Coronary artery (tissue), 2 donors: Measurements from ENCODE around the gene OAS2.

Source experiments
- DNase-seq: peaks from one replicate; pipeline ENCODE4 v3.0.0-alpha.2; 2017; ENCODE audit warnings: low spot score
- H3K27ac ChIP-seq, 2 donors: fragments of 200-600 bp; sonication (generic); one replicate each; pipeline ENCODE4 v1.5.1; 2016 to 2019
- H3K4me3 ChIP-seq: fragments of 200-600 bp; sonication (generic); 2 replicates; pipeline ENCODE4 v1.5.1; 2016; ENCODE audit warnings: mild to moderate bottlenecking, moderate library complexity
- CTCF ChIP-seq: fragments of 200-600 bp; sonication (generic); IDR thresholded peaks from one replicate; pipeline ENCODE4 v1.5.1; 2019; ENCODE audit warnings: antibody characterized with exemption

Gene OAS2

DNA sequence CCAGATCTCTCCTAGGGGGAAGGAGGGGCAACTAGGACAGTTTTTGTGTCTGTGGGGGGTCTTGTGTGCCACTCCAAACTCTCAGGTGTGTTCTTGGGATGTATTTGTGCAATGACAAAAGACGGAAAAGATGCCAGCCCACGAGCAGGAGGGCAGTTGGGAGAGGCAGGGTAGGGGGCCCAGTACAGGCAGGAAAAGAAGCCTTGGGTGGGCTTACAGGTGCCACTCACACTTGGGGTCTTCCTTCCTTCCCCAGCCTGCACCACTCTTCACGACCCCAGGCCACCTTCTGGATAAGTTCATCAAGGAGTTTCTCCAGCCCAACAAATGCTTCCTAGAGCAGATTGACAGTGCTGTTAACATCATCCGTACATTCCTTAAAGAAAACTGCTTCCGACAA lies 24.4 kb downstream of the OAS2 start:
- Histone ChIP-seq H3K4me3 (no peak overlapping the region), H3K27ac (no peak overlapping the region)
- no peak for TF ChIP-seq CTCF
- DNase-seq = no peak

- no peak overlapping the region for H3K4me3 ChIP-seq
- TF ChIP-seq CTCF = no peak
- no peak for DNase-seq
- no peak overlapping the region for H3K27ac ChIP-seq
Measured at GRCh38 chr12:113003636-113004035, 25.3 kb downstream of the OAS2 start.

- Histone ChIP-seq H3K4me3 (no peak overlapping the region), H3K27ac (no peak overlapping the region)
- DNase-seq = peak; percentile 2
- no peak for TF ChIP-seq CTCF
Measured at GRCh38 chr12:113005762-113006161, 27.4 kb downstream of the OAS2 start.

GRCh38 chr12:113006206-113006605 lies 27.9 kb downstream of the OAS2 start:
- Histone ChIP-seq H3K4me3 (no peak overlapping the region), H3K27ac (no peak overlapping the region)
- no peak for TF ChIP-seq CTCF
- DNase-seq = no peak

DNA sequence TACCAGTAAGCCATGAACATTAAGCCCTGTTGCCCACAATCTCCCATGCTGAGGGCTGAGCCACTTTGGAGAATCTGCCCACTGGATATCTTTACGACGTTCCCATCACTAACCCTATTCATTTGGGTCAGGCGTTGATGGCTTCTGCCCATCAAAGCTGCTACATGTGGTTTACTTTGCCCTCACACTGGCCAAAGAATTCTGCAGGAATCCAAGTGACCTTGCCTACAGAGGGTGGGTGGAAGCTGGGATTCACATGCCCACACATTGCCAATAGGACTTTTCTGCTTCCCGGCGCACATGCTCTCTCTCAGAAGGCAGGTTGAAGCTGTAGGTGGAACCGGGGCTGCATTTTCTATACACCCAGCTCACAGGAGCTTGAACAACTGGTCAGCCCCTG lies 28.3 kb downstream of the OAS2 start:
- Histone ChIP-seq H3K27ac (no peak overlapping the region), H3K4me3 (no peak overlapping the region)
- no peak for TF ChIP-seq CTCF
- no peak for DNase-seq

- Histone ChIP-seq H3K27ac (no peak overlapping the region), H3K4me3 (no peak overlapping the region)
- no peak for DNase-seq
- no peak for TF ChIP-seq CTCF
Measured at GRCh38 chr12:113007166-113007565, 28.8 kb downstream of the OAS2 start.

DNA sequence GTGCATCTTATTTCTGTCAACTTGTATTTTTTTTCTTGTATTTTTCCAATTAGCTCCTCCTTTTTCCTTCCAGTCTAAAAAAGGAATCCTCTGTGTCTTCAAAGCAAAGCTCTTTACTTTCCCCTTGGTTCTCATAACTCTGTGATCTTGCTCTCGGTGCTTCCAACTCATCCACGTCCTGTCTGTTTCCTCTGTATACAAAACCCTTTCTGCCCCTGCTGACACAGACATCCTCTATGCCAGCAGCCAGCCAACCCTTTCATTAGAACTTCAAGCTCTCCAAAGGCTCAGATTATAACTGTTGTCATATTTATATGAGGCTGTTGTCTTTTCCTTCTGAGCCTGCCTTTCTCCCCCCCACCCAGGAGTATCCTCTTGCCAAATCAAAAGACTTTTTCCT lies 32.4 kb downstream of the OAS2 start:
- Histone ChIP-seq H3K27ac (no peak overlapping the region), H3K4me3 (no peak overlapping the region)
- no peak for TF ChIP-seq CTCF
- DNase-seq = no peak
